WERI-Rb-1 (cell line): ENCODE data around the gene ITGB2.
A peak's percentile ranks its signal among the peaks of the same experiment; 100 is the strongest.

Experiments
- DNase-seq: peaks from one replicate; pipeline ENCODE4 v3.0.0-alpha.2; 2020
- H3K27ac ChIP-seq: fragments of 250-450 bp; sonication (Bioruptor Pico); 2 replicates; pipeline ENCODE4 v1.5.1; 2020; ENCODE audit warnings: mild to moderate bottlenecking, moderate library complexity
- H3K27me3 ChIP-seq: fragments of 250-450 bp; sonication (Bioruptor Pico); 2 replicates; pipeline ENCODE4 v1.5.1; 2021; ENCODE audit warnings: mild to moderate bottlenecking, low read depth, moderate library complexity; ENCODE audit not compliant: insufficient read depth, severe bottlenecking
- H3K36me3 ChIP-seq: fragments of 250-450 bp; sonication (Bioruptor Pico); 2 replicates; pipeline ENCODE4 v1.5.1; 2020; ENCODE audit warnings: mild to moderate bottlenecking, moderate library complexity
- H3K4me3 ChIP-seq: 2 replicates; pipeline ENCODE4 v1.5.1; 2011; ENCODE audit warnings: low read depth, mild to moderate bottlenecking, control low read depth, low read length
- H3K9me3 ChIP-seq: fragments of 250-450 bp; sonication (Bioruptor Pico); 2 replicates; pipeline ENCODE4 v1.5.1; 2021; ENCODE audit warnings: mild to moderate bottlenecking, moderate library complexity; ENCODE audit not compliant: severe bottlenecking
- CTCF ChIP-seq: IDR thresholded peaks from 2 replicates; pipeline ENCODE4 v1.5.1; 2011; ENCODE audit warnings: low read depth, mild to moderate bottlenecking, control low read depth, inconsistent platforms, low read length

ITGB2 gene

GRCh38 chr21:44920694-44921604 lies at the start of gene ITGB2:
Gene ITGB2, minus strand, starts transcription at chr21:44920899. Its CDS starts 10,117 bp downstream, at chr21:44910782.
- Histone ChIP-seq H3K27ac (no peak within 1 kb of the TSS), H3K4me3 (no peak within 1 kb of the TSS), H3K9me3 (peaks cover 5% of the 10 kb centered on the region), H3K36me3 (no peaks in the 10 kb centered on the region), H3K27me3 (no peaks in the 10 kb centered on the region)
- no peak for DNase-seq
- no peak for TF ChIP-seq CTCF

GRCh38 chr21:44969931-44970755 lies 49.4 kb upstream of the ITGB2 start:
- peak; percentile 95 for DNase-seq
- TF ChIP-seq CTCF, result no peak
- peak overlapping the region; percentile 5; the same call in 1 of the 2 replicates for H3K4me3 ChIP-seq
- H3K27me3 ChIP-seq, result no peaks in the 10 kb centered on the region
- H3K27ac ChIP-seq, result peak overlapping the region; percentile 81
- no peaks in the 10 kb centered on the region for H3K9me3 ChIP-seq
- peaks cover 60% of the 10 kb centered on the region for H3K36me3 ChIP-seq

- no peaks in the 10 kb centered on the region for H3K9me3 ChIP-seq
- peak overlapping the region; percentile 81 for H3K27ac ChIP-seq
- TF ChIP-seq CTCF, result no peak
- peaks cover 59% of the 10 kb centered on the region for H3K36me3 ChIP-seq
- H3K4me3 ChIP-seq, result no peak overlapping the region
- no peaks in the 10 kb centered on the region for H3K27me3 ChIP-seq
- DNase-seq, result no peak
Measured at GRCh38 chr21:44969066-44969670, 48.5 kb upstream of the ITGB2 start.

- H3K27ac ChIP-seq, result peak overlapping the region; percentile 68
- peaks cover 62% of the 10 kb centered on the region for H3K36me3 ChIP-seq
Measured at GRCh38 chr21:44967082-44968047, 46.7 kb upstream of the ITGB2 start.

More at GRCh38 chr21:44967082-44968047, 46.7 kb upstream of the ITGB2 start:
- no peaks in the 10 kb centered on the region for H3K27me3 ChIP-seq
- no peak for TF ChIP-seq CTCF
- DNase-seq, result no peak
- no peak overlapping the region for H3K4me3 ChIP-seq
- no peaks in the 10 kb centered on the region for H3K9me3 ChIP-seq
